NOMO-1 treated with DMSO at 0.1 percent for 48 hours (cell line): ENCODE measurements around the gene TARDBP.
A peak's percentile ranks its signal among the peaks of the same experiment; 100 is the strongest.
"Not testable (repeated sequence)": the region's sequence is repeated elsewhere in the genome, so short reads cannot be mapped to it uniquely, and the experiment has no call there.

Source experiments
- DNase-seq: peaks from one replicate; lab custom pipeline; 2025; ENCODE audit not compliant: unreplicated experiment; lab: John Stamatoyannopoulos, UW

Gene TARDBP

DNA sequence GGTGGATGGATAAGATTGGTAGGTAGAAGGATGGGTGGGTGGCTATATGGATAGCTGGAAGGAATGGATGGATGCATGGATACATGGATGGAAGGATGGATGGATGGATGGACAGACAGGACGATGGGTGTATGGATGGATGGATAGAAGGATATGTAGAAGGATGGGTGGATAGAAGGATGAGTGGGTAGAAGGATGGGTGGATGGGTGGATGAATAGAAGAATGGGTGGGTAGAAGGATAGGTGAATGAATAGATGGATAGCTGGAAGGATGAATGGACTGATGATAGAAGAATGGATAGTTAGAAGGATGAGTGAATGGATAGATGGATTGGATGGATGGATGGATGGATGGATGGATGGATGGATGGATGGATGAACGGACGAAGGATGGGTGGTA, 29.6 kb downstream of the TARDBP start:
- no peak for DNase-seq

DNA sequence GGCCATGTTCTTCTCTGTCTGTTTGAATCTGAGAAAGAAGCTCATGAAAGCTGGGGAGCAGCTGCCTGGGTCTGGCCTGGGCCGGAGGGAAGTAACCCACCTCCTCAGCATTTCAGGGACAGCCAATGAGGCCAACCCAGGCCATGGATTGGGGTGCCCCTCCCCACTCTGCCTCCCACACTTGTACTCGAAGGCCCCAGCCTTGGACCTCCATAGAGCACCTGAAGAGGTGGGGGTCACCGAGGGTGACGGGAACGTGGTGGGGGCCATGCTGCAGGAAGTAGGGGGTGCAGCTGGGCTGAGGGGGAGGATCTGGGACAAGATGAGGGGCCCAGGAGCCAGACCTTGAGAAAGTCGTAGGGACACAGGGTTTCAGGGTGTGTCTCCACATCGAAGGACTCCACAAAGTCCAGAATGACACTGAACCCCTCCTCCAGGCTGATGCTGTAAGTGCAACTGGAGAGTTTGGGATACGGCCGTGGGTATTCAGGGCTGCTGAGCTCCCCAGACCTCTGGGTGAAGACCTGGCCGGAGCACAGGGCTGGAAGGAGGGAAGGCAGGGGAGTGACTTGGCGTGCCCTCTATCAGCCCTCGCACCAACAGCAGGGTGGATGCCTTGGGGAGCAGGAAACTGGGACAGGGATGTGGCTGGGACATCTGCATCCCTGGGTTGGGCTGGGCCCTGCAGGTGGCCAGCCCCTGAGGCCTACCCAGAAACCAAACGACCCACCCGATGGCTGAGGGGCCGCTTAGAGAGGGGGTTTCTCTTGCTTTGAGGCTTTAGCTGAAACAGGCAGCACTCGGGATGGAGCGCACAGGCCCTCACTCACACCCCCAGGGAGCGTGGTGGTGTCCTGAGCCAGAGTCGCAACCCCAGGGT, 30.8 kb downstream of the TARDBP start:
- no peak for DNase-seq

DNA sequence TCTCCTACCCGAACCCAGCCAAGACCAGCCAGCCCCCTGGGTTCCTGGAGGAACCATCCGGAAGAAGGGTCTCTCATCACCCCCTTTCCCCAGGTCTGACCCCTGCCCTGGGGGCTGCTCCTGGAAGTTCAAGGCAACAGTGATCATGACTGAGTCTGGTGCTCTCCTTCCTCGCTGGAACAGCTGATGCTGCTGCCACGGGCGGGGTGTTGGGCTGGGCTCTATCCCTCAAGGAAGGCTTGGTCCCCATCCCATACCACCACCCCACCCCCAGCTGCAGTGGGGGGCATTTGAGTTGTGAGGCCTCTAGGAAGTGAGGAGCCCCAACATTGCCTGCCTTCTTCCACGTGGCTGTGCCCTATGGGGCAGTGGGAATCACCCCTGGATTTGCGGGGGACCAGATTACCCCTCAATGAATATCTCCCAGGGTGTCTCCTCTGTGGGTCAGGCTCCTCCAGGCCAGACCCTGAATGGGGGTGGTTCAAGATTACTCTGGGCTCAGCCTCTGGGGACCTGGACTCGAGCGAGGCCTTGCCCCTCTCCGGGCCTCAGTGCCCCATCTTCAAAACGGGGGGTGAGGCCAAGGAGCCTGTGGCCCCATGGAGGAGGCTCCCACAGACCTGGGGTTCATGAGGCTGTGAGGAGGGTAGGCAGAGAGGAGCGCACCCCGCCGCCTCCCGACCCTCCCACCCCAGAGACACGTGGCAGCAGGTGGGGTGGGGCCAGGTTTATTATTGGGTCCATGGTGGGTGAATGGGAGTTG, 31.8 kb downstream of the TARDBP start:
- DNase-seq: no peak

DNA sequence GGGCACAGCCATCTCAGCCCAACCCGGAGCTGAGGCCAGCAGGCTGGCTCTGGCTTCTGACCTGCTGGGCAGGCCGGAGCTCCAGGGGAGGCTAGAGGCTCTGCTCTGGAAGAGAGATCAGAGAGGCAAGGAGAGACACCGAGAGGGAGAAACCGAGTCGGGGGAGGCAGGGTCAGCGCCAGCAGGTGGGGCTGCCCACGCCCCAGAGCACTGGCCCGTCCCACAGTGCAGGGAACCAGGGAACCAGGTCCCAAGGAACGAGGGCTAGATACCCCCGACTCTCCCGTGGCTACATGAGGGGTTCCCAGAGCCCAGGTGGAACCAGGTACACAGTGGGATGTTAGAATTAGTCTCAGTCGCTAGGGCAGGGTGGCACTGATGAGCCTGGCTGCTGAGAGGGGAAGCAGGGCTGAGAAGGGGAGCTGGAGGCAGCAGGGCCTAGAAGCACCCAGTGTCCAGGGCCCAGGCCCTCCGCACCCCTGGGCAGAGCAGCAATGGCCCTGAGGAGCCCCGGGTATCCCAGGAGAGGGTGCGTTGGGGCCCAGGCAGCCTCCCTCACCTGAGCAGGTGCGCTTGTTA, 32.5 kb downstream of the TARDBP start:
- DNase-seq: no peak

DNA sequence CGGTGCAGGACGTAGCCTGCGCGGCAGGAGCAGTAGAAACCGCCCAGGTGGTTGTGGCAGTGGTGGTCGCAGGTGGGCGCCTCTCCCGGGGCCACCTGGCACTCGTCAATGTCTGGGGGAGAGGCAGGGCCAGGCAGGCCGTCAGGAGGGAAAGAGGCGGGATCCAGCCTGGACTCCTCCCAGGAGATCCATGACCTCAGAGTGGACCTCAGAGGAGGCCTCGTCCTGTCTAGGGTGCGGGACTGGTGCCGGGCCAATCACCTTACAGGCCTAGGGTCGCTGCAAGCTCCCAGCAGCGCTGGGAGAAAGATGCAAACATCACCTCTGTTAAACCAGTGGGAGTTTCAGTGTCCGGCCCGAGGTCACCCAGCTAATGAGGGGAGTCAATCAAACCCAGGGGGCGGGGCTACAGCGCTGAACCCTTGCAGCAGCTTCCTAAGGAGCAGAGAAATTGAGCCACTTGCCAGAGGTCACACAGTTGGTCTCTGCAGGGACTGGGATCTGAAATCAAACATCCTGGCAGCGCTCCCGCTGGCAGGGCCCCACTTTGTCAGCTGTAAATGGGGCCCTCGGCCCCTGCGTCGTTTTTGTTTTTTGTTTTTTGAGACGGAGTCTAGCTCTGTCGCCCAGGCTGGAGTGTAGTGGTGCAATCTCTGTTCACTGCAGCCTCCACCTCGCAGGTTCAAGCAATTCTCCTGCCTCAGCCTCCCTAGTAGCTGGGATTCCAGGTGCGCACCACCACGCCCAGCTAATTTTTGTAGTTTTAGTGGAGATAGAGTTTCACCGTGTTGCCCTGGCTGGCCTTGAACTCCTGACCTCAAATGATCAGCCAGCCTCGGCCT, 33.2 kb downstream of the TARDBP start:
- DNase-seq: no peak

DNA sequence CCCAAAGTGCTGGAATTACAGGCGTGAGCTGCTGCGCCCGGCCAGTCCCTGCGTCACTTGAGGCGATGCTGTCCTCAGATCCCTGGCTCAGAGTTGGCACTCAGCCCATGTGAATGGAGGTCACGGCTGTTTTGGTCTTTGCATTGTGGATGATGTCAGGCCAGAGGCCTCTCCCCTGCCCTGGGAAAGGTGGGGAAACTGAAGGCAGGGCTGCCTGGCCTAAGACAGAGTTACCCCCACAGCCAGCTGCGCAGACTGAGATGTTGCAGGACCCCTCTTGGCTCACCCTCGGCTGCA, 33.8 kb downstream of the TARDBP start:
- no peak for DNase-seq

DNA sequence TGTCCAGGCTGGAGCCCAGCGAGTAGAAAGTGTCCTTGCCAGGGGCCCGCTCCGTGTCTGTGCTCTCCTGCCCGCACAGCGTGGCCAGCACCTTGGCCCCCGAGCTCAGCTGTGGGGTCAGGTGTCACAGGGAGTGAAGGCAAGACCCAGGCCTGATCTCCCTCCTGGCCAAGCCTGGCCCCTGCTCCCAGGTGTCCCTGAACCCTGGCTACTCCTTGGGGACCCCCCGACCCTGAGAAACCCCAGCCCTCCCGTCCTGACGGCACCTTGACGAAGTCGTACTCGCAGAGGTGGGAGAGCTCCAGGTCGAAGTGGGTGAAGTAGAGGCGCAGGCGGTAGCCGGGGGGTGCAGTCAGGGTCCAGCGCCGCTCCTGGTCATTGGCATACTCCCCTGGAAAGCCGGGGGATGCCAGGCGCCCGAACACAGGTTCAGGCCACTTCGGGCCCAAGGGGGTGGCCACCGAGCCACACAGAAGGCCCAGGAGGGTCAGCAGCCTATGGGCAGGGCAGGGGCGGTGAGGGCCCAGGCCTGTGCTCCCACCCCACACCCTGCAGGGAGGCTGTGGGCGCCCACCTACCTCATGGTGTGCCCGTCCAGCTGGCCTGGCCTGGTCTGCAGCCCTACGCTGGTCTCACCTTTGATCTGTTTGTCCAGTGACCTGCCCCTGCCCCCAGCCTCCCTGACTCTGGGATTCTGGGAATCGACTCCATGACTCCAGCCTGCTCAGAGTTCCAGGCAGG, 34.3 kb downstream of the TARDBP start, which contains the start of gene MASP2:
Gene MASP2 (minus strand): TSS at position 615 of the 741 bp plus-strand sequence. CDS start 32 bp downstream, at position 583.
- no peak for DNase-seq

DNA sequence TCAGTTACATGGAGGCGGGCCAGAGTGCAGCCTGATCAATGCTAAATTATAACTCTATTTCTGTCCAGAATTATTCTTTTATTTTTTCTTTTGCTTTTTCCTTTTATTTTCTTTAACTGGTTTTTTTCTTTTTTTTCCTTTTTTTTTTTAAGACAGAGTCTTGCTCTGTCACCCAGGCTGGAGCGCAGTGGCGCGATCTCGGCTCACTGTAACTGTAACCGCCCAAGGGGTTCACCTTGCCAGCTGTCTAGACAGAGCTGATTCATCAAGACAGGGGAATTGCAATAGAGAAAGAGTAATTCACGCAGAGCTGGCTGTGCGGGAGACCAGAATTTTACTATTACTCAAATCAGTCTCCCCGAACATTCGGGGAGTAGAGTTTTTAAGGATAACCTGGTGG, 38.7 kb downstream of the TARDBP start:
- DNase-seq: not testable (repeated sequence)

DNA sequence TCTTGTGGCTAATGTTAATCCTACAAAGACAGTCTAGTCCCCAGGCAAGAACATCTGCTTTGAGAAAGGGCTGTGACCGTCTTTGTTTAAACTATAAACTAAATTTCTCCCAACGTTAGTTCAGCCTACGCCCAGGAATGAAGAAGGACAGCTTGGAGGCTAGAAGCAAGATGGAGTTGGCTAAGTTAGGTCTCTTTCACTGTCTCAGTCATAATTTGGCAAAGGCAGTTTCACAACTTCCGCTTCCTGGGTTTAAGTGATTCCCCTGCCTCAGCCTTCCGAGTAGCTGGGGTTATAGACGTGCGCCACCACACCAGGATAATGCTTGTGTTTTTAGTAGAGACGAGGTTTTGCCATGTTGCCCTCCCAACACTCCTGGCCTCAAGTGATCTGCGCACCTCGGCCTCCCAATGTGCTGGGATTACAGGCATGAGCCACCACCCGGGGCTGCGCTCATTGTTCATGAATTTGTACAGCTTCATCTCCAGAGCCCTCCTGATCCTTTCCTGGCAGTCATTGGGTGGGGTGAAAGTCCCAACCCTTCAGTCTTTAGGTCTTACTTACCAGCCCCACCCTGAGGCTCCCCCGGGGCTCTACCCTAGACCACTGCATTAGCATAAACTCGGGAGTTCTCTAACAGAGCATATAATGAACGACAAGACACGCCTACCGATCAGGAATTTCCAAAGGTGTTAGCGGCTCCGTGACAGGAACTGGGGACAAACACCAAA, 39.5 kb downstream of the TARDBP start:
- peak; percentile 77 for DNase-seq

DNA sequence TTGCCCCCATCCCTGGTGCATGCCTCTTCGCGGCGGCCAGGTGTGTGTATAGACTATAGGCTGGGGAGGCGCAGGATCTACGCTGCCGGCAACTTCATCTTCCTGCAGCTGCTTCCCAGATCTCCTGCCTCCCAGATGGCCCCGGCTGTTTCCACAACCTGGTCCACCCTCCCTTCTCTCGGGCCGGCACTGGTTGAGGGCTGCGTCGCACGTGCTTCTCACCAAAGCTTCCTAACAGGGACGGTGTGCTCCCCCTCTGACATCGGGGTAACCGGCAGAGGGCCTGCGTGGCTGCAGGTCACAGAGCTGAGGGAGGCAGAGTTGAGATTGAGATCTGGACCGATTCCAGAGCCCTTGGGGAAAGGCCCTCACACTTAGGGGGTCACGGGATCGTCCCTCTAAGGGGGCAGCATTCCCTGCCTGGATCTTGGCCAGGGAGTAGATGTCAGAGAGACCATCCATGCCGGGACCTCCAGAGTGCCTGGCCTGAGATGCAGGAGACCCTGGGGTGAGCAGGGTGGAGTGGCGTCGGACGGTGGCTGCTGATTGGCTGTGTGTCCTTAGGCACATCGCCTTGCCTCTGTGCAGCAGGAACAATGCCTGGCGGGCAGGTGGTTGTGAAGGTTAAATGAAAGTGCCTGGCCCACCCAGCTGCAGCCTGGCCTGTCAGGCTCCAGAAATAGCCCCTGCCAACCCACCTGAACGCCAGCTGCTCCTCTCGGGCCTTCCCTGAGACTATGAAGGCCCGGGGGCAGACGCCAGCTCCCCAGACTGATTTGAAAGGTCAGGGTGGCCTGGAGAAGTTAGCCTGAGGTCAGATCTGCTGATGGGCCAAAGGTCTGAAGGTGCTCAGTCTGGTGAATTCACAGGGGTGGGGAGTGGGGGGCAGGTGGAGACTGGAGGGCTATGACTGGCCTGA, 40.6 kb downstream of the TARDBP start:
- no peak for DNase-seq

DNA sequence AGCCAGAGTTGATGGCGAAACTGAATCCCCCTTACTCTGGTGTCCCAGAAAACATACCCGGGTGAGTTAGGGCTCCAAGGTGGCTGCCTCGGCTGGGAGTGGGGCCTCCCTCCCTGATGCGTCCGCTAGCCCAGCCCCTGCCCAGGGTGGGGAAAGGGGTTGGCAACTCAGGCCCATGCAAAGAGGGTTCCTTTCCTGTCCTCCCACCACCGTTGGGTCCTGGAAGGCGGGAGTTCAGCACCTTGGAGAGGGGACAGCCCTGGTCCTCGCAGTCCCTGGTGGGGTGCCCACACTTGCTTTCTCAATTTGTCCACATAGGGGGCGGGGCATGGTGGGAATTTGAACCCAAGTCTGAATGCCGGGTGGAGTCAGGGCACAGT, 41.3 kb downstream of the TARDBP start:
- DNase-seq: no peak

DNA sequence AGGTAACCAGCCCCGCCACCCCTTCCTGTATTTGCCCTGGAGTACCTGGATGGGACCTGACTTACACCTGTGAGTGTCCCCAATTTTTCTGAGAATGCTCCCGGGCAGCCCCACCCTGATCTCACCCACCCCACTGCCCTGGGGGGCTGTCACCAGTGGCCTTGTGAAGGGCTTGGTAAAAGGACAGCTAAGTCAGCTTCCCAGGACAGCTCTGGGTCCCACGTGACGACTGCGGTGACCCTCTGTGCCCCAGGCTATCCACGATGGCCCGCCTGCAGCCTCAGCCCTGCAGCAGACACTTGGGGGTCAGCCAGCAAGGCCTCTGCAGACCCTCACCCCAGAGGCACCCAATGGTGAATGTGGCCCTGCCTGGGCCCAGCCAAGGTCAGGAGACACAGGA, 41.7 kb downstream of the TARDBP start:
- DNase-seq: no peak

DNA sequence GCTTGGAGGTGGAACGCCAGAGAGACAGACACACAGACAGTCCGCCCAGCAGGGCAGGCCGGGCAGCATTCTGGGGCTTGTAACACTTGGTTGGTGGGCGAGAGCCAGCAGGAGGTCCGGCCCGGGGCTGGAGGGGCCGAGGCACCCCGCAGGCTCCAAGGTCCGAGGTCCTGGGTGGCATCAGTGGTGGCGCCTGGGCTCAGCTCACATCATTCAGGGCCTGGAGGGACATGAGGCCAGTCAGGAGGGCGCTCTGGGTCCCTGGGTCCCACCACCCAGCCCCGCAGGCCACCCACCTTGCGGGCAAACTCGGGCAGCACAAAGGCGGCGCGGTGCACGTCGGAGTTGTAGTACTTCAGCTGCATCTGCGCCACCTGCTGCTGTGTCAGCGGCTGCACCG, 42.2 kb downstream of the TARDBP start:
- no peak for DNase-seq

DNA sequence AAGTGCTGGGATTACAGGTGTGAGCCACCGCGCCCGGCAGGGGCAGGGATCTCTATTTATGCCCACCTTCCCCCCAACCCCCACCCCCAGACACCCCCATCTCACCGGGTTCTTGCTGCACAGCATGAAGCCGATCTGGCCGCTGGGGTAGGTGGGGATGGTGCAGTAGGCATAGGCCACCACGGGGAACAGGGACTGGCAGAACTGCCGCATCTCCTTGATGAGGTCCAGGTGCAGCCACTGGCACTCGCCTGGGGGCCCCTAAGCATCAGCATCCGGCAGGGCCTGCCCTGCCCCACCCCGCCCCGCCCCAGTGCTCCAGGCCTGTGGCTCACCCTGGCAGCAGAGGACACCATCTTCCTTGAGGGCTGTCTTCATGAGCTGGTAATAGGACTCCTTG, 43.2 kb downstream of the TARDBP start:
- no peak for DNase-seq

DNA sequence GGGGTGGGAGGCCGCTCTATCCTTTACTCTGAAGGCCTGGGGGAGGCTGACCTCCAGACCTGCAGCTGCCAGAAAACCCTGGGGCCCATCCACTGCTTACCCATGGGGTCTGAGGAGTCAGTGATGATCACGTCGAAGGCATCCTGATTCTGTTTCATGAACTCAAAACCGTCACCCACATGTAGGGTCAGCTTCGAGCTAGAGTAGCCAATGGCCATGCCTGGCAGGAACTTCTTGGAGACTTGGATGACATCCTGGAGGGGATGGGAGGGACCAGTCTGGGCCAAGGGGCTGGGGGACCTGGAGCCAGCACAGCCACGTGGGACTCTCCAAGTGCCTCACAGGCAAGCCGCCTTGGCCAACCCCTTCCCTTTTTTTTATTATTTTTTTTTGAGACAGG, 44.0 kb downstream of the TARDBP start:
- no peak for DNase-seq

DNA sequence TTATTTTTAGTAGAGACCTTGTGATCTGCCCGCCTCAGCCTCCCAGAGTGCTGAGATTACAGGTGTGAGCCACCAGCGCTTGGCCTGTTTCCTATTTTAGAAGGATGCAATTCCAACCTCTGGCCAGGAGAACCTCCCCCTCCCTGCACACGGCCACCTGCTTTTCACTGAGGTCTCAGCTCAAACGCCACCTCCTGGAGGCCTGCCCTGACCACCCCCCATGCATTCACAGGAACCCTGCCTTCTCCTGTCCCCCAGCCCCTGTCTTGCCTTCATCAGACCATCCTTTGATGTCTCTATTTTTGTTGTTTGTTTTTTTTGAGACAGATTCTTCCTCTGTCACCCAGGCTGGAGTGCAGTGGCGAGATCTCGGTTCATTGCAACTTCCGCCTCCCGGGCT, 45.0 kb downstream of the TARDBP start:
- DNase-seq: no peak

DNA sequence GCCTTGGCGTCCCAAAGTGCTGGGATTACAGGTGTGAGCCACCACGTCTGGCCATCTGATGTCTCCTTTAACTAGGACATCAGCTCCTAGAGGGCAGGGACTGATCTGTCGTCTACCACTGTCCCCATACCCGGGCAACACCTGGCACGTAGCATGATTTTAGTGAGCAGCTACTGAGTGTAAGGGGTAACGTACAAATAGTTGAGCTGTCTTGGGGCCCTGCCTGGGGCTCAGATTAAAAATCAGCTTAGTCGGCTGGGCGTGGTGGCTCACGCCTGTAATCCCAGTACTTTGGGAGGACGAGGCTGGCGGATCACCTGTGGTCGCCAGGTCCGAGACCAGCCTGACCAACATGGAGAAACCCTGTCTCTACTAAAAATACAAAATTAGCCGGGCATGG, 45.6 kb downstream of the TARDBP start:
- no peak for DNase-seq

DNA sequence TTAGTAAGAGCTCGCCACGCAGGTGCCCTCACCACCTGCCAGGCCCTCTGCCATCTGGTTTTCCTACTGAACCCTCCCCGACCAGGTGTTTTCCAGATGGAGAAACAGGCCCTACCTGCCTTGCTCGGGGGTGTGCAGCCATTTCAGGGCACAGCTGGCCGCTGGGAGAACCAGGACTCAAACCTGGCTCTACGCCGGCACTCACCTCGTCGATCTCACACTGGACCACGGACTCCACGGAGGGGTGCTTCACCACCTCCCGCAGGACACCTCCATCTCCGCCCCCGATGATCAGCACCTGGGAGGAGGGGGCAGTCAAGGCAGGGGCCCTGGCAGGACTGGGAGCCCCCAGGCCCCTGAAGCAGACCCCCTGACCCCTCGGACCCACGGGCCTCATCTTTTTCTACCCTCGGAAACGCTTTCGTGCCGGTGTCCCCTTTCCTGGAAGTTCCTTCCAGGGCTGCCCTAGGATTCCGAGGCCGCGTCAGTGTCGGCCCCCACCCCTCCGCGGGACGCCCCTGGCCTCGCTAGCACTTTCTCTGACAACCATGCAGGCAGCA, 46.2 kb downstream of the TARDBP start:
- DNase-seq: no peak
